GM10248 (cell line): ENCODE results near the gene PTPN22.

Source experiments
- CTCF ChIA-PET: fragments of 300-600 bp; sonication (Branson Sonifier 250); formaldehyde crosslinking; extraction: SDS; loops from one replicate; lab custom pipeline; 2021; ENCODE audit warnings: antibody characterized with exemption; lab: Yijun Ruan, JAX
- POLR2A ChIA-PET: fragments of 350-650 bp; sonication (Branson Sonifier 250); formaldehyde crosslinking; extraction: SDS; loops from one replicate; lab custom pipeline; 2020; ENCODE audit warnings: antibody characterized with exemption; lab: Yijun Ruan, JAX
- DNase-seq: peaks from one replicate; pipeline ENCODE4 v3.0.0; 2012; ENCODE audit errors: extremely low spot score
- CTCF ChIP-seq: IDR thresholded peaks from 2 replicates; pipeline ENCODE4 v1.5.1; 2012; ENCODE audit warnings: mild to moderate bottlenecking, low read depth; ENCODE audit errors: extremely low read depth, missing control alignments, control extremely low read depth

Gene PTPN22

GRCh38 chr1:113788802-113789201 is 82.7 kb downstream of the PTPN22 start:
- no peak for TF ChIP-seq CTCF
- CTCF ChIA-PET, result interaction anchor here (1.2 to 2.3 kb wide), 3 partner anchors 9 to 29 kb away, joined by 4 to 11 read pairs (median 6); no protein-coding TSS in a partner anchor
- POLR2A ChIA-PET, result no interaction called here
- DNase-seq, result no peak

- ChIA-PET POLR2A (no interaction called here), CTCF (interaction anchor here (2.0 to 2.3 kb wide), 2 partner anchors 10 to 28 kb away, joined by 6 to 11 read pairs; no protein-coding TSS in a partner anchor)
- DNase-seq, result no peak
- no peak for TF ChIP-seq CTCF
Observed at GRCh38 chr1:113787663-113788062, 83.8 kb downstream of the PTPN22 start.

GRCh38 chr1:113786069-113786468 is 85.4 kb downstream of the PTPN22 start:
- DNase-seq, result no peak
- ChIA-PET POLR2A (interaction anchor here (0.6 kb wide), 1 partner anchor 10 kb away, joined by 8 read pairs; no protein-coding TSS in a partner anchor), CTCF (interaction anchor here (1.1 to 3.1 kb wide), 7 partner anchors 10 to 49 kb away, joined by 3 to 9 read pairs (median 5); partner anchors contain the start of gene RSBN1)
- TF ChIP-seq CTCF, result no peak

- ChIA-PET POLR2A (interaction anchor here (0.5 to 1.1 kb wide), 2 partner anchors 25 to 140 kb away, joined by 3 to 6 read pairs; no protein-coding TSS in a partner anchor), CTCF (interaction anchor here (1.2 to 3.1 kb wide), 8 partner anchors 8 to 712 kb away, joined by 3 to 9 read pairs (median 6); partner anchors contain the start of gene HIPK1)
- no peak for TF ChIP-seq CTCF
- no peak for DNase-seq
Observed at GRCh38 chr1:113784104-113784779, 87.3 kb downstream of the PTPN22 start.

- TF ChIP-seq CTCF, result no peak
- POLR2A ChIA-PET, result interaction anchor here (0.5 to 1.1 kb wide), 2 partner anchors 24 to 140 kb away, joined by 3 to 6 read pairs; no protein-coding TSS in a partner anchor
- CTCF ChIA-PET, result interaction anchor here (1.2 to 3.1 kb wide), 4 partner anchors 11 to 145 kb away, joined by 3 to 9 read pairs (median 6); partner anchors contain the start of gene HIPK1
- DNase-seq, result peak; percentile 21
Observed at GRCh38 chr1:113783254-113784103, 88.0 kb downstream of the PTPN22 start.

- TF ChIP-seq CTCF, result no peak
- DNase-seq, result no peak
- POLR2A ChIA-PET, result no interaction called here
- CTCF ChIA-PET, result interaction anchor here (1.2 kb wide), 1 partner anchor 12 kb away, joined by 3 read pairs; no protein-coding TSS in a partner anchor
Observed at GRCh38 chr1:113782406-113782805, 89.1 kb downstream of the PTPN22 start.
